Stomach (tissue), 19 donors: ENCODE data around the gene ARL15. TPM values are rescaled to one million over a fixed set of nuclear protein-coding genes. Genes with fewer than 3 reads are reported as not detected.
"Not testable (repeated sequence)": the region's sequence is repeated elsewhere in the genome, so short reads cannot be mapped to it uniquely, and the experiment has no call there.

ENCODE experiments used
- DNase-seq, 2 donors: peaks; one replicate each; pipeline versions ENCODE4 v3.0.0 to v3.0.0-alpha.2; 2013 to 2019
- H3K27ac ChIP-seq, 5 donors: fragments of 200-600 bp in 4 of 5; sonication (generic) in 4 of 5; one replicate each; pipeline ENCODE4 v1.5.1; 2013 to 2019; ENCODE audit warnings: mild to moderate bottlenecking in 1 of 5, moderate library complexity in 1 of 5
- H3K27me3 ChIP-seq, 3 donors: fragments of 200-600 bp; sonication (generic); one replicate each; pipeline ENCODE4 v1.5.1; 2017 to 2019; ENCODE audit warnings: mixed run types in 1 of 3
- H3K36me3 ChIP-seq, 4 donors: fragments of 200-600 bp; sonication (generic); 1 replicate in 3 of 4; 2 replicates in 1 of 4; pipeline ENCODE4 v1.5.1; 2016 to 2019
- H3K4me1 ChIP-seq, 4 donors: fragments of 200-600 bp; sonication (generic); one replicate each; pipeline ENCODE4 v1.5.1; 2016 to 2019
- H3K4me3 ChIP-seq, 4 donors: fragments of 200-600 bp; sonication (generic) in 3 of 4; one replicate each; pipeline ENCODE4 v1.5.1; 2016 to 2019; ENCODE audit warnings: mild to moderate bottlenecking in 1 of 4
- H3K9me3 ChIP-seq, 4 donors: fragments of 200-600 bp; sonication (generic); one replicate each; pipeline ENCODE4 v1.5.1; 2016 to 2019
- CTCF ChIP-seq, 7 experiments: fragments of 450-650 bp in 4 of 7; fragments of 200-600 bp in 3 of 7; sonication (generic) in 3 of 7; IDR thresholded peaks; one replicate each; pipeline ENCODE4 v1.5.1; 2016 to 2019; ENCODE audit warnings: antibody characterized with exemption in 7 of 7, control low read depth in 2 of 7, mild to moderate bottlenecking in 1 of 7
- EP300 ChIP-seq: sonication (generic); formaldehyde crosslinking; IDR thresholded peaks from one replicate; pipeline ENCODE4 v1.6.1; 2017; ENCODE audit warnings: antibody characterized with exemption
- POLR2A ChIP-seq, 4 donors: fragments of 450-650 bp; IDR thresholded peaks; one replicate each; pipeline ENCODE4 v1.6.1; 2016; ENCODE audit warnings: antibody characterized with exemption in 4 of 4, control low read depth in 2 of 4, mild to moderate bottlenecking in 1 of 4, moderate library complexity in 1 of 4
- POLR2AphosphoS5 ChIP-seq, 3 donors: sonication (generic); formaldehyde crosslinking; IDR thresholded peaks; one replicate each; pipeline ENCODE4 v1.6.1; 2016; ENCODE audit warnings: antibody characterized with exemption in 3 of 3
- WGBS, 5 donors: extraction: QIAGEN DNeasy Blood & Tissue Kit in 3 of 5; methylation state at CpG; one replicate each; pipeline versions ENCODE4 v1.1.5 to v1.1.7; 2013 to 2018; 5-methylcytosine and 5-hydroxymethylcytosine counted together
- intact Hi-C: fragments of 100-400 bp; cut with DNase I; formaldehyde crosslinking; loops from one replicate; pipeline ENCODE4 v1.15.1; 2023; ENCODE audit warnings: low total_unique reads
- long read RNA-seq, 10 donors: transcript quantifications; one replicate each; lab custom pipeline, GENCODE V29; 2026
- polyA plus RNA-seq, 3 donors: library from polyadenylated mRNA; stranded (reverse); fragments of 200-250 nt; gene quantifications; one replicate each; pipeline ENCODE4 v1.2.3, GENCODE V29; 2013
- total RNA-seq, 5 donors: library from RNA; depleted of rRNA; stranded (reverse); fragments of >200 nt; gene quantifications; one replicate each; pipeline versions ENCODE4 v1.1.0 to v1.2.3, GENCODE V29; 2014 to 2016
- donor health status: healthy with polysubstance abuse.
- donor health status: Bipolar disorder and iron deficiency.
- donor health status: healthy.

The ARL15 gene
- total RNA-seq (10 to 100 TPM in 3 of 5 donors, 1 to 10 TPM in 2; 1.7 to 72.7 (median 19.6) TPM), polyA plus RNA-seq (10 to 100 TPM in 2 of 3 donors, 1 to 10 TPM in 1; 5.7 to 15.0 (median 10.2) TPM)
- long read RNA-seq, donor 1, partial matches to known transcripts: 0 of 2 reads
- long read RNA-seq, donor 1, other reads (novel, unspliced or antisense): 0 of 2 reads
- long read RNA-seq, donor 2, partial matches to known transcripts: 0 of 5 reads
- long read RNA-seq, donor 2, other reads (novel, unspliced or antisense): 0 of 5 reads
- long read RNA-seq, donor 3, partial matches to known transcripts: 0 of 5 reads
- long read RNA-seq, donor 3, other reads (novel, unspliced or antisense): 0 of 5 reads
- long read RNA-seq, donor 4, partial matches to known transcripts: 0 of 3 reads
- long read RNA-seq, donor 4, other reads (novel, unspliced or antisense): 0 of 3 reads
- long read RNA-seq, donor 5, partial matches to known transcripts: 0 of 5 reads
- long read RNA-seq, donor 5, other reads (novel, unspliced or antisense): 0 of 5 reads
- long read RNA-seq, donor 6, transcript ARL15-202 (5 exons, 2,486 nt): major isoform, 7 of 11 reads
- long read RNA-seq, donor 6, partial matches to known transcripts: 0 of 11 reads
- long read RNA-seq, donor 6, other reads (novel, unspliced or antisense): 0 of 11 reads
- long read RNA-seq, donor 7, transcript ARL15-202 (5 exons, 2,486 nt): major isoform, 6 of 8 reads
- long read RNA-seq, donor 7, partial matches to known transcripts: 0 of 8 reads
- long read RNA-seq, donor 7, other reads (novel, unspliced or antisense): 0 of 8 reads
- long read RNA-seq, donor 8, partial matches to known transcripts: 0 of 5 reads
- long read RNA-seq, donor 8, other reads (novel, unspliced or antisense): 0 of 5 reads
- long read RNA-seq, donor 9, partial matches to known transcripts: 0 of 1 reads
- long read RNA-seq, donor 9, other reads (novel, unspliced or antisense): 0 of 1 reads
- long read RNA-seq, donor 10, partial matches to known transcripts: 0 of 3 reads
- long read RNA-seq, donor 10, other reads (novel, unspliced or antisense): 0 of 3 reads

GRCh38 chr5:54310433-54311175 is at the start of gene ARL15:
Gene ARL15, minus strand, starts transcription at chr5:54310573.
- Histone ChIP-seq H3K27me3 (no peaks in the 10 kb centered on the region), H3K4me1 (peaks cover 18 to 42% (median 39%) of the 10 kb centered on the region in 4 donors), H3K27ac (peak within 1 kb of the TSS; percentile 86 to 97 (median 93)), H3K4me3 (peak within 1 kb of the TSS; percentile 68 to 97 (median 86)), H3K36me3 (no peaks in the 10 kb centered on the region), H3K9me3 (no peaks in the 10 kb centered on the region)
- intact Hi-C loops: loop anchor here (10.0 kb wide), 1 partner anchor 56 kb away; no protein-coding TSS in a partner anchor
- peak; percentile 99 for DNase-seq
- TF ChIP-seq EP300: no peak
- no peak for TF ChIP-seq CTCF (IDR thresholded peaks at IDR 0.05)
- TF ChIP-seq POLR2A (IDR thresholded peaks at IDR 0.05): peak in 2 of 4 donors; percentile 99
- TF ChIP-seq POLR2AphosphoS5 (IDR thresholded peaks at IDR 0.05): peak; percentile 98 to 100 (median 100)
- WGBS, 5 donors: 0 to 1% (median 1%) methylated on average over 43 to 50 of the region's 50 CpGs

GRCh38 chr5:54360089-54360488 is 49.7 kb upstream of the ARL15 start:
- Histone ChIP-seq H3K36me3 (no peaks in the 10 kb centered on the region), H3K9me3 (peaks cover 0 to under 1% (median 0%) of the 10 kb centered on the region in 4 donors), H3K4me3 (no peak overlapping the region), H3K27ac (no peak overlapping the region), H3K4me1 (peaks cover 0 to 27% (median 18%) of the 10 kb centered on the region in 4 donors), H3K27me3 (no peaks in the 10 kb centered on the region)
- TF ChIP-seq EP300 (no peak), CTCF (IDR thresholded peaks at IDR 0.05) (no peak), POLR2AphosphoS5 (IDR thresholded peaks at IDR 0.05) (no peak), POLR2A (IDR thresholded peaks at IDR 0.05) (no peak)
- no peak for DNase-seq
- 34 to 46% (median 38%) methylated on average over 5 of the region's 5 CpGs for WGBS, 5 donors
- intact Hi-C loops: no loop called here

GRCh38 chr5:54357408-54358058 is 47.2 kb upstream of the ARL15 start:
- Histone ChIP-seq H3K9me3 (peaks cover 0 to 20% (median 11%) of the 10 kb centered on the region in 4 donors), H3K36me3 (no peaks in the 10 kb centered on the region), H3K27ac (no peak overlapping the region), H3K27me3 (no peaks in the 10 kb centered on the region), H3K4me1 (peaks cover 0 to 27% (median 16%) of the 10 kb centered on the region in 4 donors), H3K4me3 (no peak overlapping the region)
- intact Hi-C loops: no loop called here
- peak in 1 of 2 donors; percentile 12 for DNase-seq
- 35 to 46% (median 40%) methylated on average over 4 of the region's 4 CpGs for WGBS, 5 donors
- TF ChIP-seq POLR2A (IDR thresholded peaks at IDR 0.05) (no peak), CTCF (IDR thresholded peaks at IDR 0.05) (no peak), POLR2AphosphoS5 (IDR thresholded peaks at IDR 0.05) (no peak), EP300 (no peak)

GRCh38 chr5:54353933-54354564 is 43.7 kb upstream of the ARL15 start:
- H3K36me3 ChIP-seq, H3K27me3 ChIP-seq, DNase-seq, H3K27ac ChIP-seq, H3K4me1 ChIP-seq, H3K4me3 ChIP-seq, intact Hi-C loops: not testable (repeated sequence)
- H3K9me3 ChIP-seq: peaks cover 0 to 20% (median 11%) of the 10 kb centered on the region in 4 donors

GRCh38 chr5:54352580-54352979 is 42.2 kb upstream of the ARL15 start:
- H3K27ac ChIP-seq, H3K27me3 ChIP-seq, DNase-seq, H3K4me3 ChIP-seq, H3K4me1 ChIP-seq, H3K36me3 ChIP-seq, intact Hi-C loops: not testable (repeated sequence)
- H3K9me3 ChIP-seq: peaks cover 0 to 20% (median 11%) of the 10 kb centered on the region in 4 donors
- WGBS, 5 donors: 0 to 86% (median 0%) methylated on average over 1 of the region's 1 CpG
